Measurements from ENCODE around the gene ATP5PD. TPM values are rescaled to one million over a fixed set of nuclear protein-coding genes. Genes with fewer than 3 reads are reported as not detected.
"Not testable (repeated sequence)": the region's sequence is repeated elsewhere in the genome, so short reads cannot be mapped to it uniquely, and the experiment has no call there.

Gene ATP5PD
- total and polyA plus RNA-seq, 2 donors (not counting 1 experiment from before 2014, with no cell fraction given): 92.1 to 101 TPM

DNA sequence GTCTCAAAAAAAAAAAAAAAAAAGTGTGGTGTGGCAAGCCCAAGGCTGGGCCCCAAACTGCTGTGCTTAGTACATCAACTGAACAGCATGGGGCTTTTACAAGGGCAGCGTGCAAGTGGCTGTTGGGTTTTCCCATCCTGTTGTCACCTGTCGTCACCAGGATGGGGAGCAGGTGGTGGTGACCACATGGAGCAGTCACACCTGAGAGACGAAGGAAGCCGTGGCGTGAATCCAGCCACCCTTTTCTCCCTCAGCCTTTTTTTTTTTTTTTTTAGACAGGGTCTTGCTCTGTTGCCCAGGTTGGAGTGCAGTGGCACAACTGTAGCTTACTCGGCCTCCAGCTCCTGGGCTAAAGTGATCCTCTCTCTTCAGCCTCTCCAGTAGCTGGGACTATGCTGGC lies 38.4 kb downstream of the ATP5PD start:
- no peak for DNase-seq
- TF ChIP-seq EZH2 (IDR thresholded peaks at IDR 0.05; ENCODE audit: borderline replicate concordance, insufficient read depth, low read depth, low read length, poor library complexity, severe bottlenecking): no peak
- TF ChIP-seq, protein P1, sequence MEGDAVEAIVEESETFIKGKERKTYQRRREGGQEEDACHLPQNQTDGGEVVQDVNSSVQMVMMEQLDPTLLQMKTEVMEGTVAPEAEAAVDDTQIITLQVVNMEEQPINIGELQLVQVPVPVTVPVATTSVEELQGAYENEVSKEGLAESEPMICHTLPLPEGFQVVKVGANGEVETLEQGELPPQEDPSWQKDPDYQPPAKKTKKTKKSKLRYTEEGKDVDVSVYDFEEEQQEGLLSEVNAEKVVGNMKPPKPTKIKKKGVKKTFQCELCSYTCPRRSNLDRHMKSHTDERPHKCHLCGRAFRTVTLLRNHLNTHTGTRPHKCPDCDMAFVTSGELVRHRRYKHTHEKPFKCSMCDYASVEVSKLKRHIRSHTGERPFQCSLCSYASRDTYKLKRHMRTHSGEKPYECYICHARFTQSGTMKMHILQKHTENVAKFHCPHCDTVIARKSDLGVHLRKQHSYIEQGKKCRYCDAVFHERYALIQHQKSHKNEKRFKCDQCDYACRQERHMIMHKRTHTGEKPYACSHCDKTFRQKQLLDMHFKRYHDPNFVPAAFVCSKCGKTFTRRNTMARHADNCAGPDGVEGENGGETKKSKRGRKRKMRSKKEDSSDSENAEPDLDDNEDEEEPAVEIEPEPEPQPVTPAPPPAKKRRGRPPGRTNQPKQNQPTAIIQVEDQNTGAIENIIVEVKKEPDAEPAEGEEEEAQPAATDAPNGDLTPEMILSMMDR (IDR thresholded peaks at IDR 0.05): no peak
- H3K4me1 ChIP-seq (ENCODE audit: control insufficient read depth in 2 of 2, insufficient read depth in 2 of 2, low read length in 2 of 2): peaks cover 9 to 11% of the 10 kb centered on the region in 2 donors
- Mint-ChIP-seq H3K4me3 (no peak overlapping the region), H3K27me3 (no peaks in the 10 kb centered on the region), H3K27ac (no peak overlapping the region), H3K4me1 (peaks cover 14% of the 10 kb centered on the region), H3K9me3 (ENCODE audit: insufficient read depth) (no peaks in the 10 kb centered on the region)
- no peak overlapping the region for H2AFZ ChIP-seq (ENCODE audit: insufficient read depth, low read depth, low read length, poor library complexity, severe bottlenecking)
- ChIA-PET POLR2A (no interaction called here), CTCF (interaction anchor here (1.2 kb wide), 1 partner anchor 10 kb away, joined by 3 read pairs; no protein-coding TSS in a partner anchor)
- intact Hi-C loops (cut with micrococcal nuclease): no loop called here
- no peak for ATAC-seq (ENCODE audit: low read depth)
- H3K36me3 ChIP-seq (replicated peaks in 1 of 2; ENCODE audit: control extremely low read depth in 1 of 2, control insufficient read depth in 1 of 2, extremely low read depth in 1 of 2, insufficient read depth in 2 of 2, low read length in 1 of 2): no peaks in the 10 kb centered on the region
- no peak overlapping the region for H3K27ac ChIP-seq (ENCODE audit: low read length in 2 of 2)
- 74% methylated on average over 5 of the region's 6 CpGs for WGBS (ENCODE audit: insufficient coverage)
- H3K9ac ChIP-seq (ENCODE audit: low read length): no peak overlapping the region
- no peaks in the 10 kb centered on the region for H3K9me3 ChIP-seq (ENCODE audit: control extremely low read depth in 1 of 3, control insufficient read depth in 2 of 3, insufficient read depth in 1 of 3, low read length in 2 of 3)
- no peak overlapping the region for H3K4me3 ChIP-seq (ENCODE audit: control extremely low read depth in 1 of 5, extremely low read depth in 1 of 5, insufficient read depth in 1 of 5, low read depth in 2 of 5, low read length in 4 of 5)
- peaks cover 7% of the 10 kb centered on the region for H3K79me2 ChIP-seq (ENCODE audit: control insufficient read depth, insufficient read depth, low read length)
- H4K20me1 ChIP-seq (ENCODE audit: control insufficient read depth, insufficient read depth, low read length, poor library complexity, severe bottlenecking): no peaks in the 10 kb centered on the region
- peaks cover 0 to 4% (median 0%) of the 10 kb centered on the region in 4 experiments for H3K27me3 ChIP-seq (replicated peaks in 1 of 4; ENCODE audit: control extremely low read depth in 1 of 4, control insufficient read depth in 3 of 4, insufficient read depth in 4 of 4, low read length in 3 of 4)
- no peak overlapping the region for H3K4me2 ChIP-seq (replicated peaks; ENCODE audit: low read depth, low read length, poor library complexity, severe bottlenecking)

- Mint-ChIP-seq H3K4me3 (no peak overlapping the region), H3K27me3 (peaks cover 4% of the 10 kb centered on the region), H3K9me3 (ENCODE audit: insufficient read depth) (no peaks in the 10 kb centered on the region), H3K4me1 (no peaks in the 10 kb centered on the region), H3K27ac (no peak overlapping the region)
- no peak for ATAC-seq (ENCODE audit: low read depth)
- no peak overlapping the region for H3K4me3 ChIP-seq (ENCODE audit: control extremely low read depth in 1 of 5, extremely low read depth in 1 of 5, insufficient read depth in 1 of 5, low read depth in 2 of 5, low read length in 4 of 5)
- peaks cover 0 to 4% (median 0%) of the 10 kb centered on the region in 4 experiments for H3K27me3 ChIP-seq (replicated peaks in 1 of 4; ENCODE audit: control extremely low read depth in 1 of 4, control insufficient read depth in 3 of 4, insufficient read depth in 4 of 4, low read length in 3 of 4)
- H3K27ac ChIP-seq (ENCODE audit: low read length in 2 of 2): no peak overlapping the region
- no peak for DNase-seq
- no peak overlapping the region for H3K4me2 ChIP-seq (replicated peaks; ENCODE audit: low read depth, low read length, poor library complexity, severe bottlenecking)
- ChIA-PET CTCF (interaction anchor here (2.3 kb wide), 1 partner anchor 45 kb away, joined by 21 read pairs; no protein-coding TSS in a partner anchor), POLR2A (interaction anchor here (0.6 kb wide), 1 partner anchor 1673 kb away, joined by 4 read pairs; no protein-coding TSS in a partner anchor)
- TF ChIP-seq, protein P1 (IDR thresholded peaks at IDR 0.05): no peak
- TF ChIP-seq EZH2 (IDR thresholded peaks at IDR 0.05; ENCODE audit: borderline replicate concordance, insufficient read depth, low read depth, low read length, poor library complexity, severe bottlenecking): no peak
- no peak overlapping the region for H3K9ac ChIP-seq (ENCODE audit: low read length)
- H4K20me1 ChIP-seq (ENCODE audit: control insufficient read depth, insufficient read depth, low read length, poor library complexity, severe bottlenecking): no peaks in the 10 kb centered on the region
- intact Hi-C loops (cut with micrococcal nuclease): no loop called here
- WGBS (ENCODE audit: insufficient coverage): 97% methylated on average over 4 of the region's 5 CpGs
- no peak overlapping the region for H2AFZ ChIP-seq (ENCODE audit: insufficient read depth, low read depth, low read length, poor library complexity, severe bottlenecking)
- no peaks in the 10 kb centered on the region for H3K9me3 ChIP-seq (ENCODE audit: control extremely low read depth in 1 of 3, control insufficient read depth in 2 of 3, insufficient read depth in 1 of 3, low read length in 2 of 3)
- H3K4me1 ChIP-seq (ENCODE audit: control insufficient read depth in 2 of 2, insufficient read depth in 2 of 2, low read length in 2 of 2): no peaks in the 10 kb centered on the region
- H3K79me2 ChIP-seq (ENCODE audit: control insufficient read depth, insufficient read depth, low read length): no peaks in the 10 kb centered on the region
- H3K36me3 ChIP-seq (replicated peaks in 1 of 2; ENCODE audit: control extremely low read depth in 1 of 2, control insufficient read depth in 1 of 2, extremely low read depth in 1 of 2, insufficient read depth in 2 of 2, low read length in 1 of 2): no peaks in the 10 kb centered on the region
Observed at GRCh38 chr17:75006653-75007052, 40.1 kb downstream of the ATP5PD start.

- H3K27me3 ChIP-seq (replicated peaks in 1 of 4; ENCODE audit: control extremely low read depth in 1 of 4, control insufficient read depth in 3 of 4, insufficient read depth in 4 of 4, low read length in 3 of 4); H3K27ac Mint-ChIP-seq; H3K27ac ChIP-seq (ENCODE audit: low read length in 2 of 2); H3K27me3 Mint-ChIP-seq; H3K4me3 ChIP-seq (ENCODE audit: control extremely low read depth in 1 of 5, extremely low read depth in 1 of 5, insufficient read depth in 1 of 5, low read depth in 2 of 5, low read length in 4 of 5); H3K4me2 ChIP-seq (replicated peaks; ENCODE audit: low read depth, low read length, poor library complexity, severe bottlenecking); intact Hi-C loops (cut with micrococcal nuclease); POLR2A ChIA-PET; ATAC-seq (ENCODE audit: low read depth); H3K4me3 Mint-ChIP-seq; H4K20me1 ChIP-seq (ENCODE audit: control insufficient read depth, insufficient read depth, low read length, poor library complexity, severe bottlenecking); DNase-seq; H3K9ac ChIP-seq (ENCODE audit: low read length); H3K9me3 Mint-ChIP-seq (ENCODE audit: insufficient read depth); H3K79me2 ChIP-seq (ENCODE audit: control insufficient read depth, insufficient read depth, low read length); H3K4me1 ChIP-seq (ENCODE audit: control insufficient read depth in 2 of 2, insufficient read depth in 2 of 2, low read length in 2 of 2); H2AFZ ChIP-seq (ENCODE audit: insufficient read depth, low read depth, low read length, poor library complexity, severe bottlenecking); H3K36me3 ChIP-seq (replicated peaks in 1 of 2; ENCODE audit: control extremely low read depth in 1 of 2, control insufficient read depth in 1 of 2, extremely low read depth in 1 of 2, insufficient read depth in 2 of 2, low read length in 1 of 2); H3K9me3 ChIP-seq (ENCODE audit: control extremely low read depth in 1 of 3, control insufficient read depth in 2 of 3, insufficient read depth in 1 of 3, low read length in 2 of 3); H3K4me1 Mint-ChIP-seq: not testable (repeated sequence)
- WGBS (ENCODE audit: insufficient coverage): 89% methylated on average over 1 of the region's 6 CpGs
- CTCF ChIA-PET: interaction anchor here (1.0 to 2.3 kb wide), 2 partner anchors 9 to 44 kb away, joined by 4 to 21 read pairs; no protein-coding TSS in a partner anchor
Observed at GRCh38 chr17:75006084-75006483, 40.7 kb downstream of the ATP5PD start.

All from B cell (primary cell).